Natural killer cell (primary cell): ENCODE measurements around the gene LRRC17. TPM values are rescaled to one million over a fixed set of nuclear protein-coding genes. Genes with fewer than 3 reads are reported as not detected.

ENCODE experiments used
- ATAC-seq, 3 donors: fragments of 150-1000 bp in 2 of 3; fragments of 200-7000 bp in 1 of 3; cut with Tn5 transposase; 1 replicate in 1 of 3; 2 replicates in 2 of 3; pipeline ENCODE4 v1.10.0; 2021; ENCODE audit warnings: mild to moderate bottlenecking in 2 of 3, moderate library complexity in 2 of 3
- DNase-seq, 2 donors: peaks; one replicate each; pipeline versions ENCODE4 v3.0.0 to v3.0.0-alpha.2; 2013 to 2021; ENCODE audit warnings: mixed read lengths in 1 of 2
- H3K27ac ChIP-seq: one replicate; pipeline ENCODE4 v1.5.1; 2013; ENCODE audit warnings: mild to moderate bottlenecking, low read length
- H3K27me3 ChIP-seq: one replicate; pipeline ENCODE4 v1.6.1; 2013; ENCODE audit warnings: low read length; ENCODE audit not compliant: control insufficient read depth, insufficient read depth
- H3K36me3 ChIP-seq: one replicate; pipeline ENCODE4 v1.6.1; 2013; ENCODE audit warnings: low read length; ENCODE audit not compliant: control insufficient read depth, insufficient read depth
- H3K4me1 ChIP-seq: one replicate; pipeline ENCODE4 v1.6.1; 2013; ENCODE audit warnings: low read length; ENCODE audit not compliant: control insufficient read depth, insufficient read depth
- H3K4me3 ChIP-seq: one replicate; pipeline ENCODE4 v1.5.1; 2013; ENCODE audit warnings: low read length
- H3K9me3 ChIP-seq: one replicate; pipeline ENCODE4 v1.6.1; 2013; ENCODE audit warnings: low read length; ENCODE audit not compliant: control insufficient read depth, insufficient read depth
- H3K27ac Mint-ChIP-seq, 2 donors: one replicate each; pipeline ENCODE4 v1.8.0; 2022; ENCODE audit warnings: mild to moderate bottlenecking in 2 of 2, mixed read lengths in 2 of 2, moderate library complexity in 1 of 2
- H3K27me3 Mint-ChIP-seq, 2 donors: one replicate each; pipeline ENCODE4 v1.8.0; 2022; ENCODE audit warnings: low read depth in 2 of 2, mixed read lengths in 2 of 2
- H3K36me3 Mint-ChIP-seq: one replicate; pipeline ENCODE4 v1.8.0; 2022; ENCODE audit warnings: mixed read lengths
- H3K4me1 Mint-ChIP-seq, 2 donors: one replicate each; pipeline ENCODE4 v1.8.0; 2022; ENCODE audit warnings: mixed read lengths in 2 of 2
- H3K4me3 Mint-ChIP-seq: one replicate; pipeline ENCODE4 v1.8.0; 2022; ENCODE audit warnings: mild to moderate bottlenecking, moderate library complexity, mixed read lengths
- H3K9me3 Mint-ChIP-seq, 2 donors: one replicate each; pipeline ENCODE4 v1.8.0; 2022; ENCODE audit warnings: mixed read lengths in 2 of 2
- CTCF ChIP-seq: fragments of 200-600 bp; IDR thresholded peaks from one replicate; pipeline ENCODE4 v1.8.0; 2022; ENCODE audit warnings: antibody characterized with exemption
- WGBS: methylation state at CpG from one replicate; pipeline ENCODE4 v1.1.7; 2013; ENCODE audit warnings: missing lambda C conversion rate; ENCODE audit not compliant: insufficient coverage; 5-methylcytosine and 5-hydroxymethylcytosine counted together
- intact Hi-C: fragments of 100-400 bp; cut with micrococcal nuclease; formaldehyde crosslinking; loops from one replicate; pipeline ENCODE4 v1.14.2; 2022
- total RNA-seq, 4 donors: library from RNA; stranded (reverse); fragments of 120-200 nt in 1 of 4; gene quantifications; one replicate each; pipeline versions ENCODE4 v1.2.3 to v1.2.4, GENCODE V29; 2013 to 2022

The LRRC17 gene
- total RNA-seq, 3 donors from 2014 or later (not counting 1 experiment from before 2014, with no cell fraction given) = 0.63 TPM; not detected in 2

- Histone ChIP-seq H3K36me3 (no peaks in the 10 kb centered on the region), H3K4me1 (no peaks in the 10 kb centered on the region), H3K4me3 (no peak overlapping the region), H3K27me3 (no peaks in the 10 kb centered on the region), H3K27ac (no peak overlapping the region), H3K9me3 (no peaks in the 10 kb centered on the region)
- Mint-ChIP-seq H3K9me3 (no peaks in the 10 kb centered on the region), H3K4me1 (no peaks in the 10 kb centered on the region), H3K4me3 (no peak overlapping the region), H3K36me3 (no peaks in the 10 kb centered on the region), H3K27ac (no peak overlapping the region), H3K27me3 (peaks cover 0 to 5% of the 10 kb centered on the region in 2 donors)
- intact Hi-C loops = no loop called here
- TF ChIP-seq CTCF = no peak
- DNase-seq (no peak), ATAC-seq (no peak)
These were observed 72.5 kb downstream of the LRRC17 start for GRCh38 chr7:102985176-102985783.

GRCh38 chr7:102988088-102988487 is 75.3 kb downstream of the LRRC17 start:
- H3K36me3 ChIP-seq = no peaks in the 10 kb centered on the region
- H3K27me3 Mint-ChIP-seq = peaks cover 0 to 5% of the 10 kb centered on the region in 2 donors
- ATAC-seq = no peak
- no peaks in the 10 kb centered on the region for H3K4me1 ChIP-seq
- H3K9me3 Mint-ChIP-seq = no peaks in the 10 kb centered on the region
- 86% methylated on average over 2 of the region's 2 CpGs for WGBS
- no peaks in the 10 kb centered on the region for H3K9me3 ChIP-seq
- H3K27ac ChIP-seq = no peak overlapping the region
- no peak overlapping the region for H3K4me3 Mint-ChIP-seq
- H3K27ac Mint-ChIP-seq = no peak overlapping the region
- H3K4me1 Mint-ChIP-seq = no peaks in the 10 kb centered on the region
- no peaks in the 10 kb centered on the region for H3K36me3 Mint-ChIP-seq
- no peak overlapping the region for H3K4me3 ChIP-seq
- DNase-seq = no peak
- no peak for TF ChIP-seq CTCF
- H3K27me3 ChIP-seq = no peaks in the 10 kb centered on the region
- intact Hi-C loops = no loop called here

GRCh38 chr7:102988631-102989560 is 76.1 kb downstream of the LRRC17 start:
- H3K4me1 Mint-ChIP-seq = no peaks in the 10 kb centered on the region
- H3K27ac Mint-ChIP-seq = no peak overlapping the region
- intact Hi-C loops = no loop called here
- ATAC-seq = no peak
- Histone ChIP-seq H3K27ac (no peak overlapping the region), H3K36me3 (no peaks in the 10 kb centered on the region), H3K4me3 (no peak overlapping the region), H3K27me3 (no peaks in the 10 kb centered on the region), H3K4me1 (no peaks in the 10 kb centered on the region), H3K9me3 (no peaks in the 10 kb centered on the region)
- no peak for TF ChIP-seq CTCF
- DNase-seq = no peak
- peaks cover 0 to 5% of the 10 kb centered on the region in 2 donors for H3K27me3 Mint-ChIP-seq
- no peaks in the 10 kb centered on the region for H3K36me3 Mint-ChIP-seq
- H3K9me3 Mint-ChIP-seq = no peaks in the 10 kb centered on the region
- H3K4me3 Mint-ChIP-seq = no peak overlapping the region
- WGBS = 80% methylated on average over 6 of the region's 6 CpGs
